ENCODE measurements around the gene RBM4B. TPM values are rescaled to one million over a fixed set of nuclear protein-coding genes. Genes with fewer than 3 reads are reported as not detected.

The RBM4B gene
- polyA plus RNA-seq, 1 donor, result 78.4 TPM

- DNase-seq, result no peak
Measured at GRCh38 chr11:66688561-66689534, 11.2 kb upstream of the RBM4B start.

DNA sequence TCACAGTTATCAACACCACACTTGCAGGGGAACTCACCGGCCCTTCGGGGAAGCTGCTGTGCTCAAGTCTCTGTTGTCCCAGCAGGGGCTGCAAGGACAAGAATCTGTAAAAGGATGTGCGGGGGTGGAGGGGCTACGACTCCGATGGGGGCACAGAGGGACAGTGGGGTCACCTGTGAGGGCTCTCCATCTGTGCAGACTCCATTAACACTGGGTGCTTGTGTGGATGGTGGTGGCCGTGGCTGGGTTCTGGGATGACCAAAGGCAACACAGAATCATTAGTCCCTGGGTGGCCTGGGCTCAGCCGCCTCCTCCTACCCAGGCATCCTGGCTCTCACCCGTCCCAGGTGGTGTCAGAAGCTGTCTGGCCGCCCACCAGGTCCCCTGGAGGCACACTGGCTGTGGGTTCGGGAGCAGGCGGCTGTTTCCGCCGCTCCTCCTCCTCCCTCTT lies 10.2 kb upstream of the RBM4B start:
- no peak for DNase-seq

DNA sequence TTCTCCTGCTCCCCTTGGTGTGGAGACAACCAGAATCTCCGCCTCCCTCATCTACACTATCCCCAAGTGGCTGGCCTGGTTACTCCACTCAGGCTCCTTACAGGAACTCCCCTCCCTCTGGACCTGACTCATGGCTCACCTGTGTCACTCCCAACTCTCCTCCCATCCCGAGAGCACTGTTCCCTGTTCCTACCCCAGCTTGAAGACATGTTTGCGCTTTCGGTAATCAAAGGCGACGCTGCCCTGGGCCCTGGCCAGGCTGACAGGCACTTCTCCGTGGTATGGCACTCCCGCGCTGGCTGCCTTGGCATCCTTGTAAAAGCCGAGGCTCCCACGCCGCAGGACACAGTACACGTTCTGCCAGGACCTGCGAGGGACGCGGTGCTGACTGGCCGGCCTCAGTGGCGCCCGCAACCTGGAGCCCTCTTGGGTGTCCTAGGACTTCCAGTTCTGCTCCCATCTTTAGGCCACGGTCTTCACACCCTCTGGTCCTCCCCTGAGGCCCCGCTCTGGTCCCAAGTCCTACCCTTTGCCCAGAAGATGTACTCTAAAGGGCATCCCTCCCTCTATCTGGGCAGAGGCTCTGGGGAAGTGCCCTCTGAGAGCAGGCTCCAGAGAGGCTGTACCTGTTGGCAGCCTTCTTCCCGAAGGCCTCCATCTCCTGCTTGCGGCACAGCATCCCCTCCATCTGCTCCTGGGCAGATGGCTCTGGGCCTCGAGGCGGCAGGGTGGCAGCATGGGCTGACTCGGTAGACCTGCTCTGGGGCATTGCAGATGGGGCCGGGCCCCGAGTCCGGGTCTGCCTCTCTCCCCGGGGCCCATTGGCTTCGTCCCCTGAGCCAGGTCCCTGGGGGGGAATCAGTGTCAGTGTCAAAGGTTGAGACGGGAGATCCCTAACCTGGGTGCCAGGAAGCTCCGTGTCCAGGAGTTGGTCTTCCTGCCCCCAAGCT lies 9.4 kb upstream of the RBM4B start:
- DNase-seq, result no peak

DNA sequence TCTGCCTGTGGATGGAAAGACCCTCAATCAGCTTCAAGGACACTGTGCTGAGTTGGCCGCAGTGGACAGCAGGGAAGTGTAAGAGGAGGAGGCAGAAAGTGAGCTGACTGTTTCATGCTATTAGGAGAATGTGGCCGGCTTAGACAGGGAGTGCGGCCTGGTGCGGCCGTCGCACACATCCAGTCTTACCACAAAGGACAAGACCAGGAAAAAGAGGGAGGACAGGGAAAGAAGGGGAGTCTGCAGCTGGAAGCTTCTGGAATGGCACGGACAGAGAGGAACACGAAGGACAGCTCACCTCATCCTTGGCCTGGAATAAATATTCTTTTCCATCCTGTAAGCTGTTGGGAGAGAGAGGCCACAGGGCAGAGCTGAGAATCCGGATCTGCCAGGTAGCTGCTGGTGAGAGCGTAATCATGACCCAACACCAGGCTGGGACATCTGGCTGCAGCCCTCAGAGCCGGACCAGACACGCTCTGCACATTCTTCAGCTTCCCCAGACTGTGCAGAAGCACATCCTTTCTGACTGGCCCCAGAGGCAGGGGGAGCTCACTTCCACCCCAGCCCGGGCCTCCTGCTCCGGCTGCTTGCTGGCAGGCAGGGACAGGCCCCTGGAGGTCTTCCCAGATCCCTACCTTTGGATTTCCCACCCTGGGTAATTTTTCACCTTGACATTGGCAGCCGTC lies 8.6 kb upstream of the RBM4B start:
- no peak for DNase-seq

GRCh38 chr11:66685276-66686099 lies 7.8 kb upstream of the RBM4B start:
- no peak for DNase-seq

DNA sequence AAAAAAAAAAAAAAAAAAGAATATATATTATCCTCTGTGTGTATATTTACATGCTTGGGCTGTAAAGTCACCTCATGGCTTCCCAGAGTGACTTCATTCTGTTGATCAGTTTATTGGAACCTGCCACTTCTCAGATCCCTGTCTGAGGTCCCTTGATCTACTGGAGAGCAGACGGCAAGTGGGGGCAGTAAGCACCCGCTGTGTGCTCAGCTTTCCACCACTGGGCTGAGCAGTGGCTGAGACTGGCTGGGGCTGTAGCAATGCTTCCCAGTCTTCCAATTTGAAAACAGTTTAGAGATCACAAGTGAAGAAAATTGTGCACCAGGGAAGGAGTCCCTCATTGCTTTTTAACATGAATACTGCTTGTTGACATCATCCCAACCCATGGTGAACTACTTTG lies 6.9 kb upstream of the RBM4B start:
- DNase-seq, result no peak

- no peak for DNase-seq
Measured at GRCh38 chr11:66683877-66684276, 6.2 kb upstream of the RBM4B start.

DNA sequence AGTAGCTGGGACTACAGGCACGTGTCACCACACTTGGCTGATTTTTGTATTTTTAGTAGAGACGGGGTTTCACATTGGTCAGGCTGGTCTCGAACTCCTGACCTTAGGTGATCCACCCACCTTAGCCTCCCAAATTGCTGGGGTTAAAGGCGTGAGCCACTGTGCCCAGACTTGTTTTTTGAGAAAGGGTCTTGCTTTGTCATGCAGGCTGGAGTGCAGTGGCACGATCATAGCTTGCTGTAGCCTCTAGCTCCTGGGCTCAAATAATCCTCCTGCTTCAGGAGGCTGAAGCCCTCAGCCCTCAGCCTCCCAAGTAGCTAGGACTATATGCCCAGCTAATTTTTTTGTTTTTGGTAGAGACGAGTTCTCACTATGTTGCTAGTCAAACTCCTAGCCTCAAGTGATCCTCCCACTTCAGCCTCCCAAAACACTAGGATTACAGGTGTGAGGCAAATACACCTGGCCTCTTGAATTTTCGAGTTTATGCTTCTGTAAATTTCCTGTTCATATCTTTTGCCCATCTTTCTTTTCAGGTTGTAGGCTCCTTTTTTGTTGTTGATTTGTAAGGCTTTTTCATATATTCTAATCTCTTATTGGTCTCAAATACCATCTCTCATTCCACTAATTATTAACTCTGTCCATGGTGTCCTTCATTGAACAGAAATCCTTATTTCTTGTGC lies 3.4 kb upstream of the RBM4B start:
- DNase-seq, result no peak

- DNase-seq, result peak; percentile 4
Measured at GRCh38 chr11:66676931-66677598, 622 bp downstream of the RBM4B start.

- DNase-seq, result no peak
Measured at GRCh38 chr11:66676282-66676919, 1.3 kb downstream of the RBM4B start.

DNA sequence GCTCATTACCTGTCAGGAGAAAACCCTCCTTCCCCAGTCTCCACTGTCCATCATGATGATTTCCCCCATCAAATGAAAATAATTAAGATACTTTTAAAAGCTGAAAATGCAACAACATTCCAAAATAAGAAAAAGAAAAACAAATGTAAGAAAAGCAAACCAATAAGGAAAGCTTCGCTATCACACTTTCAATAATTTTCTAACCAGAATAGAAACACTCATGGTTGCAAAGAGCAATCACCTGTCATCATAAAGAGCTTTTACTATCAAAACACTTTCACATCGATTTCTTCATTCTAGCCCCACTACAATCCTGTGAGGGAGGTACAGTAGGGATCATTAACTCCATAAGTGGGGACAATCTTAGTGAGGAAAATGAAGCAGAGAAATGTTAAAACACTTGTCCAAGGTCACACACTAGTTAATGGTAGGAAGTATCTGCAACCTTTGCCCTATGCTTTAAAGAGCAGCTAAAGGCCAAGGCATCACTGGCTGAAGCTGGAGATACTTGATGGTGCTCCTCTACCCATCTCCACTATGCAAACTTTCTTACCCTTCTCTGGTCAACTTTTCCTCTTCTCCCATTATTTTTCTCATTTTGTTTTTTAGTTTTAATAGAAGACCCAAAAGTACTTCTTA lies 2.6 kb downstream of the RBM4B start:
- no peak for DNase-seq

DNA sequence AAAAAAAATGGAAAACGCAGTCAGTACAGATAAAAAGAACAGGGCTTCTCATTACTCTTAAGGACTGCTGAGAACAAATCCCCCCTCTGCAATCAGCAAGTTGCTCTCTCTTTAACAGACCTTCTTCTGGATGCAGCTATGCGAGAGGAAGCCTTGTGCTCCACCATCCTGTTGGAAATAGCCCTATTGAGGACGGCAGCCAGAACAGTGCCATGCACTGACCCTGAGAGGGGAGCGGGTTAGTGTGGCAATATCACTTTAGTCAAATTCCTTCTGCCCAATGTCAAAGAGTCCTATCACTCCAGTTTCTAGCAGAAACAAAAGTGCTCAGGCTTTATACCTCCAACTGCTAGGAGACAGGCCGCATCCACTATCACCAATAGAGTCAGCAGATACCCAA lies 6.9 kb downstream of the RBM4B start:
- no peak for DNase-seq

- no peak for DNase-seq
Measured at GRCh38 chr11:66665369-66665768, 12.3 kb downstream of the RBM4B start.

DNA sequence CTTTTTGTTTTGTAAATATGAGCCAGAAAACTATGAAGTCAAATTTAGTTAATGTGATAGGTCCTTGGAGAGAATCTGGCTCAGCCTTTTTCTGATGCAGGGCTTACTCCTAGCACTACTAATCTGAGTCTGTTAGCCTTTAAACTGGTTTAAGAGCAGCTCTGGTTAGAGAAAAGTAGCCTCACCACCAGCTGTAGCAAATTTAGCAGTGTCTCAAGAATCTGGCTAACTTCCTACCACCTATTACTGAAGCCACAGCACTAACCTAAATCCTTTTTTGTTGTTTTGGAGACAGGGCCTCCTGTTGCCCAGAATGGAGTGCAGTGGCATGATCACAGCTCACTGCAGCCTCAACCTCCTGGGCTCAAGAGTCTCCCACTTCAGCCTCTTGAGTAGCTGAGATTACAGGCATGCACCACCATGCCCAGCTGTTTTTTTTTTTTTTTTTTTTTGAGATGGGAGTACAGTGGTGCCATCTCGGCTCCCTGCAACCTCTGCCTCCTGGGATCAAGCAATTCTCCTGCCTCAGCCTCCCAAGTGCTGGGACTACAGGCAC lies 13.9 kb downstream of the RBM4B start:
- no peak for DNase-seq

- DNase-seq, result no peak
Measured at GRCh38 chr11:66659763-66660162, 17.9 kb downstream of the RBM4B start.

- DNase-seq, result no peak
Measured at GRCh38 chr11:66653123-66653522, 24.6 kb downstream of the RBM4B start.

GRCh38 chr11:66652651-66653050 lies 25.0 kb downstream of the RBM4B start:
- no peak for DNase-seq

DNA sequence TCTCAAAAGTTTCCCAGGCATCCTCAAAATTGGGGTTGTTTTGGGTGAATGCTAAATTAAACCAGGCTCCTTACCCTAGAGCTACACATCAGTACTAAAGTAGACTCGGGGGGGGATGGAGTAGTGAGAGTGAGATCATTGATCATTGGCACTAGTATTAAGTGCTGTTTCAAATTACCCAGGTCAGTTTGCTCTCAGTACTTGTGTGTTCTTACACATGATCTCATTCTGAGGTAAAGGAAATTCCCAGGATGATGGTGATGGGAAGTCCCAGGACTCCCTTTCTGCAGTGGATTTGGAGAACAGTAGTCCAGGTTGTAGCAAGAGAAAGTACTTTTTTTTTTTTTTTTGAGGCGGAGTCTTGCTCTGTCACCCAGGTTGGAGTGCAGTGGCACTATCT lies 26.7 kb downstream of the RBM4B start:
- DNase-seq, result no peak

GRCh38 chr11:66649903-66650302 lies 27.8 kb downstream of the RBM4B start:
- no peak for DNase-seq
